ENCODE data around the gene INTS11.
A peak's percentile ranks its signal among the peaks of the same experiment; 100 is the strongest.
"Not testable (repeated sequence)": the region's sequence is repeated elsewhere in the genome, so short reads cannot be mapped to it uniquely, and the experiment has no call there.

INTS11 gene

GRCh38 chr1:1329304-1330210, 5.1 kb upstream of the INTS11 start:
- DNase-seq (ENCODE audit: low spot score) = no peak

- DNase-seq (ENCODE audit: low spot score) = no peak
Measured at GRCh38 chr1:1328254-1328653, 3.8 kb upstream of the INTS11 start.

GRCh38 chr1:1327291-1327690, 2.8 kb upstream of the INTS11 start:
- no peak for DNase-seq (ENCODE audit: low spot score)

GRCh38 chr1:1326075-1326605, 1.7 kb upstream of the INTS11 start:
- DNase-seq (ENCODE audit: low spot score) = peak; percentile 66

- peak; percentile 54 for DNase-seq (ENCODE audit: low spot score)
Measured at GRCh38 chr1:1325288-1326074, 1.0 kb upstream of the INTS11 start.

GRCh38 chr1:1324084-1324523, 356 bp downstream of the INTS11 start:
- DNase-seq (ENCODE audit: low spot score) = no peak

- no peak for DNase-seq (ENCODE audit: low spot score)
Measured at GRCh38 chr1:1322952-1323351, 1.5 kb downstream of the INTS11 start.

- DNase-seq (ENCODE audit: low spot score) = no peak
Measured at GRCh38 chr1:1322418-1322817, 2.0 kb downstream of the INTS11 start.

- no peak for DNase-seq (ENCODE audit: low spot score)
Measured at GRCh38 chr1:1321477-1321876, 3.0 kb downstream of the INTS11 start.

GRCh38 chr1:1320666-1321448, 3.6 kb downstream of the INTS11 start:
- no peak for DNase-seq (ENCODE audit: low spot score)

- DNase-seq (ENCODE audit: low spot score) = no peak
Measured at GRCh38 chr1:1319646-1319941, 4.9 kb downstream of the INTS11 start.

- DNase-seq (ENCODE audit: low spot score) = no peak
Measured at GRCh38 chr1:1318777-1319645, 5.4 kb downstream of the INTS11 start.

GRCh38 chr1:1318131-1318652, 6.3 kb downstream of the INTS11 start:
- DNase-seq (ENCODE audit: low spot score) = no peak

- DNase-seq (ENCODE audit: low spot score) = no peak
Measured at GRCh38 chr1:1317420-1317819, 7.0 kb downstream of the INTS11 start.

- not testable (repeated sequence) for DNase-seq (ENCODE audit: low spot score)
Measured at GRCh38 chr1:1316199-1316598, 8.3 kb downstream of the INTS11 start.

GRCh38 chr1:1315435-1315954, 9.0 kb downstream of the INTS11 start:
- DNase-seq (ENCODE audit: low spot score) = no peak

GRCh38 chr1:1314678-1315335, 9.7 kb downstream of the INTS11 start:
- DNase-seq (ENCODE audit: low spot score) = no peak

GRCh38 chr1:1314237-1314586, 10.2 kb downstream of the INTS11 start:
- no peak for DNase-seq (ENCODE audit: low spot score)

GRCh38 chr1:1313500-1314236, 10.8 kb downstream of the INTS11 start:
- DNase-seq (ENCODE audit: low spot score) = no peak

All from NAMALWA (cell line).